Stimulated activated CD8-positive, alpha-beta memory T cell treated with anti-CD3 and anti-CD28 coated beads, Interleukin-4, amount 100 ng/mL, for 48 hours (primary cell): ENCODE data around the gene TIAM1.

Experiments
- DNase-seq: peaks from one replicate; pipeline ENCODE4 v3.0.0-alpha.2; 2020

TIAM1 gene

DNA sequence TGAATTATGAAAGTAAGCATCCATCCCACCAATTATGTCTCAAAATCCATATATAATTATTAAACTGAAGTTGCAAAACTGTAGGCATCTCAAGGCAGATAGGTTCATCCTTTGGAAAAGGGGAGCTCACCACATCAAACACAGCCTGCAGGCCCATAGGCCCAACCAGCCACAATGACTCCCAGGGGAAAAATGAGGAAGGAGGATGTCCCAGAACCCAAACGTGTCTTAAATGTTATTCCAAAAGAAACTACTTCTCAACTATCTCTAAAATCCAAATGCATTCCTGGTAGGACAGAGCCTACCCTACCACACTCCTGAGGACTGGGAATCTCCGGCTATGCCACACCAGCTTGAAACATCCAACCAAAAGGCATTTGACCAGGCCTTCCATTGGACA lies 12.8 kb downstream of the TIAM1 start:
- no peak for DNase-seq

GRCh38 chr21:31330144-31330483 lies 13.9 kb downstream of the TIAM1 start:
- DNase-seq: no peak

- DNase-seq: no peak
Observed at GRCh38 chr21:31329456-31330143, 14.5 kb downstream of the TIAM1 start.

DNA sequence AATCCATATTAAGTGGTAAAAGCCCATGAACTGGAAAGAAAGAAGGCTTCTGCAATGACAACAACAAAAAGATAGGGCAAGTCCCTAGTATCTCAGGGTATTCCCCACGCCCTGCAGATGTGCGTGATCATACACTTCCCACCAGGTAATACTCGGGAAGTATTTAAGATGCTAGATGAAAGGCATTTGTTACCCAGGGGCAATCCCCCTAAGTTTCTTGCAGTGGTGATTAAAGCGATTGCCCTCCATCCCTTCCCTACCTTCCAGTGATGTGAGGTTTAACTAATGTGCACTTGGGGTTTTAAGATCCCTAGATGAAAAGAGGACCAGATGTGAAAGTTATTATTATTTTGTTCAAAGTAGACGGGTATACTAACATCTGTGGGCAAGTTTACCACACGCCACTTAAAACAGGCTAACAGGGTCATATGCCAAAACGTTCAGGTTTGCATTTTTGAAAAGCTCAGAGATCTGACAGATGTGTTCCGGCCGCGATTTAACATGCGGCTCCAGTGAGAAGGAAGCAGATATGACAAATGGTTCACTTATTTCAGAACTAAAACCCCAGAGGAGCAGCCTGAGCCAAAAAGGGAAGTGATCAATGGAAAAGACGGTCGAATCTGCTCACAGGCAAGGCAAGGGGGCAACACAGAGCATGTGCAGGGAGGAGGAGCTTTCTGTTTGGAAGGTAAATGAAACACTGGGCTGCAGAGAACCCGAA lies 17.4 kb downstream of the TIAM1 start:
- peak; percentile 69 for DNase-seq

- DNase-seq: no peak
Observed at GRCh38 chr21:31318971-31319370, 25.1 kb downstream of the TIAM1 start.

- no peak for DNase-seq
Observed at GRCh38 chr21:31317688-31318087, 26.4 kb downstream of the TIAM1 start.

DNA sequence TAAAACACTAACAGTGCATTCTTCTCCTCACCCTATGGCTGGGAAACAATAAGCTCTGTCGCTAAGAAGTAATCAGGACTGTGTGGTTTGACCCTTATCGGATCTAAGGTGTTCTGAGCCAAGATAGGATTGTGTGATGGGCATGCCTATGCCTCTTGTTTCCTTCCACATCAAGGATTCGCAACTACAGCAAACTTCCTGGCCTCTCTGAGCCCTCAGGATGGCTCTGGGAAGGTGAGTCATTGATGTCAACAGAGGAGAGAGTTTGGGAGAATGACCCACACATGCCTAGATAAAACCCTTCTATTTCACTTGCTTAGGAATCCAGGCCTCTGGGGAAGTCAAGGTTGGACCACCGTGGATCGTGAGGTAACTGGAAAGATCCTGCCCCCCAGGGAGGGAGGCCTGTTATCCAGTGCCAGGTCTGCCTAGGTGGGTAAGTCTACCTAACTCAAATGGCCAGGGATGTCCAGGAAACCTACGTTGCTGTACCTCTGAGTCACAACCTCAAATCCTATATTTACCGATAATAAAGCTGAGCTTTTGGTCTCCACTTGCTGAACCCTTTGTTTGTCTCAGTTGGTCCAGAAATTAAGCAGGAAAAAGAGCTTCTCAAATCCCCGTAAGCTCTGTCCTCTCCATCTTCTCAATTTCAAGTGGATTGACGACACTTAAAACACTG lies 27.4 kb downstream of the TIAM1 start:
- no peak for DNase-seq

DNA sequence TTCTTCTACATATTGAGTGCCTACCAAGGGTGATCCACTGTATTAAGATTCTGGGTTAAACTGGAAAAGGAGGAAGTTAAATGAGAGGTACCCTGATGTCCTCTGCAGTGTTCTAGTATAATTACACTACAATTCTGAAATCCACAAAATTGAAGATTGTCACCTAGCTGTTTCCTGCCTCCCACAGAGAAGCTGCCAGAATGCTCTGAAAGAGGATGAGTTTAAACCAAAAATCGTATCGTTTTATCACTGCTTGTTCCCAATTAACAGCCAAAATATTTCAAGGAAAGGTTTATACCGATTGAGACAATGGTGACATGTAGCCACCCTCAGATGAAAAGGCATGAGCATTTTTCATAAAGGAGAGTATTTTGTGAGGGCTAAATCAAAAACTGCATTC lies 28.0 kb downstream of the TIAM1 start:
- no peak for DNase-seq

DNA sequence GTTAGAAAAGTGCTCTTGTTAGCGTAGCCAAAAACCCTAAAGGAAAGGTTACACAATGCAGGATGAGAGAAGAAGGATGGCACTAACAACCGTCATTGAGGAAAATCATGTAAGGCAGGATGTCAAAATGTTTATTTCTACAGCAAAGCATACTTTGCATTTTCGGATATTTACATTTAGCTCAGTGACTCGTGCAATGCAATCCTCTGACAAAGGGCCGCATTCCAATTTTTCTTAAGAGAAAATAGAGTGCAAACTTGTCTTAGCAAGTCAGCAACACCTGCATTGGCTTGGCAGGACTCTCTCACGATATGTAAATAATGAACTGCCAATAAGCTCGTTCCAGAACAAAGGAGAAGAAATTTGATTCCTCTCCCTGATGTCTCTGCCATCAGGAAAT lies 33.3 kb downstream of the TIAM1 start:
- DNase-seq: no peak

DNA sequence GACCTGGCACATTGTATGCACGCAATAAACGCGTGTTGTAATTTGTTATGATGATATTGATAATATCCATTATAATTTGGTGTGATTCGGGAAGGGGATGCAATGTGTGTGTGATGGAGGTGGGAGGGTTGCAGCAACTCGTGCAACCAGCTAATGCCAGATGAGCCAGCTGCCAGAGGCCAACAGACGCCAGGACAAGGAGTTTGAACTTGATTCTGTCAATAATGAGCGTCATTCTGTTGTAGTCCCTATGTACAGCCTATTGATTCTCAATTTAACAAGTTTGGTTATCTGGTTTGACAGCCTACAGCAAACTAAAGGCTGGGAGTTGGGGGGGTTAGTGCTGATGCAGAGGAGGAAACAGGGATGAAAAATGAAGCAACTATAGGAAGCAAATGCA lies 35.5 kb downstream of the TIAM1 start:
- no peak for DNase-seq

DNA sequence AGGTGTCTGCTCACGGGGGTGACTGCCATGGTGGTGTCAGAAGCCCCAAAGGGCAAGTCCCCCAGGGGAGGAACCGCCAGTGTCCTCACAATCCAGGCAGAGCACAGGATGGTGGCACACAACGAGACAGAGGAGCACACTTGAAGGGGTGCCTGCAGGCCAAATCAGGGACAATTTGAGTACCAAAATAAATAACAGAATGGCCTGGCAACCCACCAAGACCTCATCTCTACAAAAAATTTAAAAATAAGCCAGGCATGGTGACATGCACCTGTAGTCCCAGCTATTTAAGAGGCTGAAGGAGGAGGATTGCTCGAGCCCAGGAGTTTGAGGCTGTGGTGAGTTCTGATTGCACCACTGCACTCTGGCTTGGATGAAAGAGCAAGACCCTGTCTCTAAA lies 38.2 kb downstream of the TIAM1 start:
- DNase-seq: no peak

DNA sequence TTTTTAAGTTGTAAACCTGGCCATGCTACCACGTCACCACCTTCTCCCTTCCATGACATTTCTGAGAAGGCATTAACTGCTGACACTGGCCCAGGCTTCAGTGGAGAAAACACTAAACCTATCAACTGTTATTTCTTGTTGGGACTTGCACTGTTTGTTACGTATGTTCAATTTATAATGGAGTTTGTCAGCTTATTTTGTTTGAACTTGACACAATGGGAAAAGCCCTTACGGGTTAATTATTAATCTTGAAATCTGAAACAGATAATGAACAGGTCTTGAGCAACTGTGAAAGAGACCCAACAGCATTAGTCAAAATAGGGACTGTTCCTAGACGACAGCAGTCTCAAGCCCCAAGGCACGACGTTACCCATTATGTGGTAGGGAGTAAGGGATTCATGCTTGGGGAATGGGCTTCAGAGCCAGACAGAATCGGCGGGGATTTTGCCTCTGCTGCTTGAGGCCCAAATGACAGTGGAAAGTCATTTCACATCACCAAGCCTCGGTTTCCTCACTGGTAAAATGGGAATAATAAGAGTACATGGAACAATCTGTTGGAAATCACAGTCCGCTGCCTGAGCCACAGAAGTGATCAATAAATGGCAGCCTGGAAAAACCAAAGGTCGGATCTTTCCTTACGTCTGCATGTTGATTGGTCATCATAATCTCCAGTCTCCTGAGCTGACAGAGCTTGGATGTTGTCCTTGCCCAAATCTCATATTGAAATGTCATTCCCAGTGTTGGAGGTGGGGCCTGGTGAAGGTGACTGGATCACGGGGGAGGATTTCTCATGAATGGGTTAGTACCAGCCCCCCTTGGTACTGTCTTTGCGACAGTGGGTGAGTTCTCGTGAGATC lies 44.5 kb downstream of the TIAM1 start:
- DNase-seq: no peak

DNA sequence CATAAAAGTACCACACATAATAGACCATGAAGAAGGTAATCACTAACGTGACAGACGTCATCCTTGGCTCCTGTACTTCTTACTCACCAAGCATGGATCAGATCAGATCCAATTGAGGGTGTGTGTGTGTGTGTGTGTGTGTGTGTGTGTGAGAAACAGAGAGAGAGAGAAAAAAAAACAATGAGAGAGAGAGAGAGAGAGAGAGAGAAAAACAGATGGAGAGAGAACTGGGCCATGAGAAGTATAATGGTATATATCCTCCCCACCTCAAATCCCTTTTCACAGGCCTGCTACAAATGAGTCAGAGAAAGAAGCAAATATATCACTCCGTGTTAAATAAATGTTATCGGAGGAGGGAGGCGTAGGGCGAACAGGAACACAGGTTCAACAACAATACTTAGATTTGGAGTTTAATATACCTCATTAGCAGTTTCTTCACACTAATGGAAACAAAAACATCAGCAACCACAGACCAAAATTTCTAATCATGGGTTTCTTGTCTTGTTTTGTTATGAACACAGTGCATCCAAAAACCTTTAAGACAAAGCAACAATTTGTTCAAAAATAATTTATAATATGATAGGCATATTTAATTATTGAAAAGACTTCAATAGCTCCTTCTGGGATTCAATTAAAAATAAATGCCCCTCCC lies 45.3 kb downstream of the TIAM1 start:
- no peak for DNase-seq

- no peak for DNase-seq
Observed at GRCh38 chr21:31297806-31298205, 46.3 kb downstream of the TIAM1 start.

DNA sequence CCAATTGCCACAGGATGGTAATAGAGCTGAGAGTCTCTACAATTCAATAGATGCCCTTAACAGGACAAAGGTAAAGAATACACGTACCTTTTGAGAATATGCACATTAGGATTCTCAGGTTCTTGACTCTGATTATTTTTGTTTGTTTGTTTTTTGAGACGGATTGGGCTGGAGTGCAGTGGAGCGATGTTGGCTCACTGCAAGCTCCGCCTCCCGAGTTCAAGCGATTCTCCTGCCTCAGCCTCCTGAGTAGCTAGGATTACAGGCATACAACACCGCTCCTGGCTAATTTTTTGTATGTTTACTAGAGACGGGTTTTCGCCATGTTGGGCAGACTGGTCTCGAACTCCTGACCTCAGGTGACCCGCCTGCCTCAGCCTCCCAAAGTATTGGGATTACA lies 48.4 kb downstream of the TIAM1 start:
- no peak for DNase-seq

- DNase-seq: no peak
Observed at GRCh38 chr21:31294691-31295090, 49.4 kb downstream of the TIAM1 start.

GRCh38 chr21:31293986-31294385 lies 50.1 kb downstream of the TIAM1 start:
- peak; percentile 69 for DNase-seq

DNA sequence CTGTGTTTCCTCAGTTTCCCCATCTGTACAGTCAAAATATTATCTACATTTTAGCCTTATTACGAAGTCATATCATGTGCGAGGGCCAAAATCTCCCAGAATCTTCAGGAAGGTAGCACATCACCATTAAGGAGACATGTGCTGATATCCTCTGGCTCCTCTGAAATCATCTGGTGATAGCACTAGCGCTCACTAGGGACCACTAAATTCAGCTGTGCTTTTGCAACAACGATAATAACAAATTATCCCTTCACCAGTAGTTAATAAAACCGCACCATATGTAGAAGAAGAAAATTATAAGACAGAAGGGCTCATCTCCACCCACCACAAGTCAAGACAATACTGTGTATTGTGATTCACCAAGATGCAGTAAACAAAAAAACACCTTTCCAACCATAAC lies 53.3 kb downstream of the TIAM1 start:
- DNase-seq: no peak

GRCh38 chr21:31289702-31290101 lies 54.4 kb downstream of the TIAM1 start:
- DNase-seq: no peak

DNA sequence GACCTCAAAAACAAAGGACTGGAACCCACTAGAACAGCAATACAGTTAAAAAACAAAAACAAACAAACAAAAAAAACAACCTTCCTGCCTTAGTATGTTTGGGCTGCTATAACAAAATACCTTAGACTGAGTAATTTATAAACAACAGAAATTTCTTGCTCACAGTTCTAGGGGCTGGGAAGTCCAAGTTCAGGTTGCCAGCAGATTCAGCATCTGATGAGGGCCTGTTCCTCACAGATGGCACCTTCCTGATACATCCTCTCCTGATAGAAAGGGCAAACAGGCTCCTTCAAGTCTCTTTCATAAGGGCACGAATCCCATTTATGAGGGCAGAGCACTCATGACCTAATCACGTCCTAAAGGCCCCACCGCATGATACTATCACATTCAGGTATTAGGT lies 55.9 kb downstream of the TIAM1 start:
- no peak for DNase-seq

- no peak for DNase-seq
Observed at GRCh38 chr21:31287201-31287600, 56.9 kb downstream of the TIAM1 start.

- no peak for DNase-seq
Observed at GRCh38 chr21:31286621-31287020, 57.4 kb downstream of the TIAM1 start.
